IPS-18a (cell line): ENCODE results near the gene ANXA9.
A peak's percentile ranks its signal among the peaks of the same experiment; 100 is the strongest.

Experiments used
- H3K27ac ChIP-seq: one replicate; pipeline ENCODE4 v1.5.1; 2013; ENCODE audit warnings: low read length
- H3K27me3 ChIP-seq: one replicate; pipeline ENCODE4 v1.6.1; 2013; ENCODE audit warnings: mild to moderate bottlenecking, low read length; ENCODE audit not compliant: control insufficient read depth, insufficient read depth
- H3K36me3 ChIP-seq: one replicate; pipeline ENCODE4 v1.6.1; 2013; ENCODE audit warnings: low read depth, low read length; ENCODE audit not compliant: control insufficient read depth
- H3K4me1 ChIP-seq: one replicate; pipeline ENCODE4 v1.6.1; 2013; ENCODE audit warnings: low read depth, low read length; ENCODE audit not compliant: control insufficient read depth
- H3K4me3 ChIP-seq: one replicate; pipeline ENCODE4 v1.5.1; 2013; ENCODE audit warnings: low read length
- H3K9ac ChIP-seq: one replicate; pipeline ENCODE4 v1.6.1; 2013; ENCODE audit warnings: mild to moderate bottlenecking, low read length, moderate library complexity
- H3K9me3 ChIP-seq: one replicate; pipeline ENCODE4 v1.6.1; 2013; ENCODE audit warnings: low read depth, low read length; ENCODE audit not compliant: control insufficient read depth

ANXA9 gene

GRCh38 chr1:150997949-150998348 is 15.9 kb downstream of the ANXA9 start:
- H3K36me3 ChIP-seq, result no peaks in the 10 kb centered on the region
- H3K9ac ChIP-seq, result no peak overlapping the region
- H3K27ac ChIP-seq, result no peak overlapping the region
- H3K9me3 ChIP-seq, result no peaks in the 10 kb centered on the region
- H3K27me3 ChIP-seq, result no peaks in the 10 kb centered on the region
- H3K4me1 ChIP-seq, result no peaks in the 10 kb centered on the region
- no peak overlapping the region for H3K4me3 ChIP-seq

GRCh38 chr1:150999051-150999674 is 17.1 kb downstream of the ANXA9 start:
- Histone ChIP-seq H3K27ac (no peak overlapping the region), H3K9me3 (no peaks in the 10 kb centered on the region), H3K4me3 (no peak overlapping the region), H3K36me3 (no peaks in the 10 kb centered on the region), H3K27me3 (no peaks in the 10 kb centered on the region), H3K9ac (no peak overlapping the region), H3K4me1 (no peaks in the 10 kb centered on the region)

- Histone ChIP-seq H3K4me3 (no peak overlapping the region), H3K9ac (no peak overlapping the region), H3K27me3 (no peaks in the 10 kb centered on the region), H3K9me3 (no peaks in the 10 kb centered on the region), H3K27ac (no peak overlapping the region), H3K36me3 (no peaks in the 10 kb centered on the region), H3K4me1 (no peaks in the 10 kb centered on the region)
Measured at GRCh38 chr1:150999926-151000325, 17.8 kb downstream of the ANXA9 start.

GRCh38 chr1:151000408-151000807 is 18.3 kb downstream of the ANXA9 start:
- Histone ChIP-seq H3K27ac (no peak overlapping the region), H3K27me3 (no peaks in the 10 kb centered on the region), H3K4me3 (no peak overlapping the region), H3K4me1 (no peaks in the 10 kb centered on the region), H3K9me3 (no peaks in the 10 kb centered on the region), H3K9ac (no peak overlapping the region), H3K36me3 (no peaks in the 10 kb centered on the region)

GRCh38 chr1:151001602-151002001 is 19.5 kb downstream of the ANXA9 start:
- peaks cover 4% of the 10 kb centered on the region for H3K4me1 ChIP-seq
- no peak overlapping the region for H3K27ac ChIP-seq
- no peak overlapping the region for H3K9ac ChIP-seq
- no peaks in the 10 kb centered on the region for H3K27me3 ChIP-seq
- H3K36me3 ChIP-seq, result no peaks in the 10 kb centered on the region
- H3K9me3 ChIP-seq, result no peaks in the 10 kb centered on the region
- no peak overlapping the region for H3K4me3 ChIP-seq

GRCh38 chr1:151002051-151002450 is 20.0 kb downstream of the ANXA9 start:
- Histone ChIP-seq H3K36me3 (no peaks in the 10 kb centered on the region), H3K9ac (no peak overlapping the region), H3K27me3 (no peaks in the 10 kb centered on the region), H3K4me1 (peaks cover 7% of the 10 kb centered on the region), H3K27ac (no peak overlapping the region), H3K9me3 (no peaks in the 10 kb centered on the region), H3K4me3 (no peak overlapping the region)

- Histone ChIP-seq H3K9ac (no peak overlapping the region), H3K27me3 (no peaks in the 10 kb centered on the region), H3K36me3 (no peaks in the 10 kb centered on the region), H3K9me3 (no peaks in the 10 kb centered on the region), H3K4me1 (peaks cover 10% of the 10 kb centered on the region), H3K4me3 (no peak overlapping the region), H3K27ac (no peak overlapping the region)
Measured at GRCh38 chr1:151002611-151003010, 20.5 kb downstream of the ANXA9 start.

GRCh38 chr1:151003180-151003579 is 21.1 kb downstream of the ANXA9 start:
- Histone ChIP-seq H3K4me1 (peaks cover 15% of the 10 kb centered on the region), H3K27ac (no peak overlapping the region), H3K9ac (no peak overlapping the region), H3K4me3 (no peak overlapping the region), H3K27me3 (no peaks in the 10 kb centered on the region), H3K9me3 (no peaks in the 10 kb centered on the region), H3K36me3 (no peaks in the 10 kb centered on the region)

- no peaks in the 10 kb centered on the region for H3K36me3 ChIP-seq
- H3K4me1 ChIP-seq, result peaks cover 19% of the 10 kb centered on the region
- peak overlapping the region; percentile 56 for H3K4me3 ChIP-seq
- no peak overlapping the region for H3K27ac ChIP-seq
- H3K9me3 ChIP-seq, result no peaks in the 10 kb centered on the region
- no peaks in the 10 kb centered on the region for H3K27me3 ChIP-seq
- H3K9ac ChIP-seq, result peak overlapping the region; percentile 39
Measured at GRCh38 chr1:151005729-151006319, 23.7 kb downstream of the ANXA9 start.

- Histone ChIP-seq H3K36me3 (no peaks in the 10 kb centered on the region), H3K4me1 (peaks cover 19% of the 10 kb centered on the region), H3K9ac (peak within 1 kb of the TSS; percentile 74), H3K9me3 (no peaks in the 10 kb centered on the region), H3K4me3 (peak within 1 kb of the TSS; percentile 99), H3K27ac (peak within 1 kb of the TSS; percentile 93), H3K27me3 (no peaks in the 10 kb centered on the region)
Measured at GRCh38 chr1:151006327-151007052, 24.4 kb downstream of the ANXA9 start, which contains the start of gene MINDY1. Gene MINDY1 (minus strand): TSS chr1:151006902. CDS start chr1:151002617, 4,285 bp downstream.

- Histone ChIP-seq H3K9me3 (no peaks in the 10 kb centered on the region), H3K4me3 (peak overlapping the region; percentile 99), H3K27ac (peak overlapping the region; percentile 93), H3K4me1 (peaks cover 19% of the 10 kb centered on the region), H3K9ac (peak overlapping the region; percentile 74), H3K36me3 (no peaks in the 10 kb centered on the region), H3K27me3 (no peaks in the 10 kb centered on the region)
Measured at GRCh38 chr1:151007853-151008243, 25.8 kb downstream of the ANXA9 start.
